Bronchial epithelial cell (primary cell): ENCODE results near the gene EGFR. TPM values are rescaled to one million over a fixed set of nuclear protein-coding genes. Genes with fewer than 3 reads are reported as not detected.

Source experiments
- DNase-seq: peaks from one replicate; pipeline ENCODE4 v3.0.0-alpha.2; 2010; ENCODE audit warnings: low read depth
- FAIRE-seq: peaks from 2 replicates; lab custom pipeline; 2011; peaks lifted over from hg19 to GRCh38; lab: Jason Lieb, UNC
- H3K27me3 ChIP-seq: 2 replicates; pipeline ENCODE4 v1.5.1; 2011; ENCODE audit warnings: low read length; ENCODE audit not compliant: control insufficient read depth, insufficient read depth
- H3K36me3 ChIP-seq: 2 replicates; pipeline ENCODE4 v1.5.1; 2011; ENCODE audit warnings: low read length; ENCODE audit not compliant: control insufficient read depth, insufficient read depth
- H3K4me3 ChIP-seq: 2 replicates; pipeline ENCODE4 v1.5.1; 2011; ENCODE audit warnings: mild to moderate bottlenecking, low read depth, low read length, control low read depth
- CTCF ChIP-seq: IDR thresholded peaks from 2 replicates; pipeline ENCODE4 v1.5.1; 2011; ENCODE audit warnings: mild to moderate bottlenecking, moderate library complexity, low read length, control low read depth, inconsistent platforms; ENCODE audit not compliant: insufficient read depth, severe bottlenecking
- total RNA-seq: library from RNA; depleted of rRNA; stranded (reverse); fragments of >200 nt; gene quantifications from 2 replicates; pipeline ENCODE4 v1.2.1, GENCODE V29; 2014

EGFR gene
- total RNA-seq, 1 donor from 2014 or later, result 137 TPM

- FAIRE-seq (no peak), DNase-seq (no peak)
- no peak overlapping the region for H3K4me3 ChIP-seq
- no peaks in the 10 kb centered on the region for H3K27me3 ChIP-seq
- peaks cover 14% of the 10 kb centered on the region for H3K36me3 ChIP-seq
- no peak for TF ChIP-seq CTCF
These were observed 59.0 kb downstream of the EGFR start for GRCh38 chr7:55077561-55078410.

- H3K36me3 ChIP-seq, result peaks cover 14% of the 10 kb centered on the region
- DNase-seq (no peak), FAIRE-seq (no peak)
- H3K27me3 ChIP-seq, result no peaks in the 10 kb centered on the region
- TF ChIP-seq CTCF, result no peak
- H3K4me3 ChIP-seq, result no peak overlapping the region
These were observed 59.9 kb downstream of the EGFR start for GRCh38 chr7:55078465-55079372.

GRCh38 chr7:55080000-55080623, 61.3 kb downstream of the EGFR start:
- TF ChIP-seq CTCF, result no peak
- no peak for DNase-seq
- Histone ChIP-seq H3K27me3 (no peaks in the 10 kb centered on the region), H3K36me3 (peaks cover 14% of the 10 kb centered on the region), H3K4me3 (no peak overlapping the region)
- FAIRE-seq, result no peak

- H3K27me3 ChIP-seq, result no peaks in the 10 kb centered on the region
- DNase-seq (no peak), FAIRE-seq (no peak)
- H3K4me3 ChIP-seq, result no peak overlapping the region
- peaks cover 13% of the 10 kb centered on the region for H3K36me3 ChIP-seq
- TF ChIP-seq CTCF, result no peak
These were observed 62.3 kb downstream of the EGFR start for GRCh38 chr7:55081068-55081467.

GRCh38 chr7:55081472-55082227, 62.8 kb downstream of the EGFR start:
- H3K36me3 ChIP-seq, result peaks cover 14% of the 10 kb centered on the region
- TF ChIP-seq CTCF, result no peak
- no peak for FAIRE-seq
- H3K27me3 ChIP-seq, result no peaks in the 10 kb centered on the region
- H3K4me3 ChIP-seq, result no peak overlapping the region
- no peak for DNase-seq
